CD4-positive, alpha-beta memory T cell (primary cell): Measurements from ENCODE around the gene PHF11. TPM values are rescaled to one million over a fixed set of nuclear protein-coding genes. Genes with fewer than 3 reads are reported as not detected.
"Not testable (repeated sequence)": the region's sequence is repeated elsewhere in the genome, so short reads cannot be mapped to it uniquely, and the experiment has no call there.

ENCODE experiments used
- CTCF ChIA-PET: fragments of 350-600 bp; sonication (Branson Sonifier 250); formaldehyde crosslinking; loops from one replicate; lab custom pipeline; 2021; ENCODE audit warnings: inconsistent platforms; ENCODE audit not compliant: partially characterized antibody; lab: Charles Lee
- POLR2A ChIA-PET: fragments of 350-600 bp; sonication (Branson Sonifier 250); formaldehyde crosslinking; loops from one replicate; lab custom pipeline; 2021; ENCODE audit not compliant: partially characterized antibody; lab: Charles Lee
- DNase-seq, 5 donors: peaks; one replicate each; pipeline versions ENCODE4 v3.0.0 to v3.0.0-alpha.2; 2020 to 2022; ENCODE audit warnings: mixed read lengths in 1 of 5
- H3K27ac ChIP-seq: one replicate; pipeline ENCODE4 v1.7.0; 2013; ENCODE audit warnings: low read depth, low read length
- H3K27me3 ChIP-seq: 2 replicates; pipeline ENCODE4 v1.7.0; 2013; ENCODE audit warnings: mild to moderate bottlenecking, low read length, moderate library complexity; ENCODE audit not compliant: insufficient read depth
- H3K36me3 ChIP-seq: 2 replicates; pipeline ENCODE4 v1.7.0; 2013; ENCODE audit warnings: mild to moderate bottlenecking, low read length, moderate library complexity; ENCODE audit not compliant: insufficient read depth
- H3K4me1 ChIP-seq: 2 replicates; pipeline ENCODE4 v1.7.0; 2013; ENCODE audit warnings: mild to moderate bottlenecking, low read length, moderate library complexity; ENCODE audit not compliant: insufficient read depth
- H3K4me3 ChIP-seq, 2 donors: one replicate each; pipeline ENCODE4 v1.7.0; 2013; ENCODE audit warnings: low read length in 2 of 2, mild to moderate bottlenecking in 1 of 2
- H3K9me3 ChIP-seq, 2 donors: one replicate each; pipeline ENCODE4 v1.7.0; 2013; ENCODE audit warnings: low read length in 2 of 2, control low read depth in 1 of 2; ENCODE audit not compliant: control insufficient read depth in 1 of 2
- H3K27ac Mint-ChIP-seq, 7 donors: one replicate each; pipeline ENCODE4 v1.8.0; 2020 to 2021; ENCODE audit warnings: mixed read lengths in 7 of 7, mild to moderate bottlenecking in 6 of 7, inconsistent platforms in 3 of 7, moderate library complexity in 3 of 7
- H3K27me3 Mint-ChIP-seq, 2 donors: one replicate each; pipeline ENCODE4 v1.8.0; 2020 to 2021; ENCODE audit warnings: mixed read lengths in 2 of 2
- H3K36me3 Mint-ChIP-seq, 2 donors: one replicate each; pipeline ENCODE4 v1.8.0; 2020 to 2021; ENCODE audit warnings: mixed read lengths in 2 of 2, inconsistent platforms in 1 of 2, mild to moderate bottlenecking in 1 of 2
- H3K4me1 Mint-ChIP-seq, 4 donors: one replicate each; pipeline ENCODE4 v1.8.0; 2020 to 2021; ENCODE audit warnings: mixed read lengths in 4 of 4, mild to moderate bottlenecking in 1 of 4
- H3K4me3 Mint-ChIP-seq, 8 donors: one replicate each; pipeline ENCODE4 v1.8.0; 2020 to 2021; ENCODE audit warnings: mixed read lengths in 8 of 8, mild to moderate bottlenecking in 7 of 8, moderate library complexity in 6 of 8, inconsistent platforms in 3 of 8
- H3K9me3 Mint-ChIP-seq, 8 donors: one replicate each; pipeline ENCODE4 v1.8.0; 2020 to 2021; ENCODE audit warnings: mixed read lengths in 8 of 8, mild to moderate bottlenecking in 5 of 8, inconsistent platforms in 3 of 8, moderate library complexity in 1 of 8
- intact Hi-C: fragments of 100-400 bp; cut with micrococcal nuclease; formaldehyde crosslinking; loops from one replicate; pipeline ENCODE4 v1.15.1; 2023
- polyA plus RNA-seq, 2 donors: library from polyadenylated mRNA; unstranded; fragments of 300-500 nt; fragmentation: Illumina TruSeq; gene quantifications; one replicate each; pipeline ENCODE4 v1.2.3, GENCODE V29; 2021
- total RNA-seq, 2 experiments: library from RNA; stranded (reverse); gene quantifications; one replicate each; pipeline ENCODE4 v1.2.3, GENCODE V29; 2021

Gene PHF11
- total and polyA plus RNA-seq, 4 experiments from 2014 or later, result 90.4 to 139 (median 118) TPM

- ChIA-PET CTCF (interaction anchor here (0.7 to 2.4 kb wide), 3 partner anchors 50 to 254 kb away, joined by 3 to 22 read pairs (median 4); partner anchors contain the start of genes CAB39L and SETDB2), POLR2A (interaction anchor here (0.8 to 3.7 kb wide), 9 partner anchors 8 to 503 kb away, joined by 3 to 26 read pairs (median 5); partner anchors contain the start of genes CAB39L, RCBTB1, SETDB2 and TRIM13)
- peaks cover 8 to 33% of the 10 kb centered on the region in 2 donors for H3K36me3 Mint-ChIP-seq
- no peaks in the 10 kb centered on the region for H3K27me3 Mint-ChIP-seq
- peak overlapping the region; percentile 98 to 99 (median 98) for H3K4me3 Mint-ChIP-seq
- H3K9me3 Mint-ChIP-seq, result no peaks in the 10 kb centered on the region
- H3K9me3 ChIP-seq, result no peaks in the 10 kb centered on the region
- no peak for DNase-seq
- H3K4me1 Mint-ChIP-seq, result peaks cover 32 to 53% (median 39%) of the 10 kb centered on the region in 4 donors
- peaks cover 43% of the 10 kb centered on the region for H3K4me1 ChIP-seq
- no peaks in the 10 kb centered on the region for H3K27me3 ChIP-seq
- H3K36me3 ChIP-seq, result no peaks in the 10 kb centered on the region
- intact Hi-C loops, result loop anchor here (1.0 to 5.0 kb wide), 7 partner anchors 48 to 1958 kb away; partner anchors contain the start of genes CAB39L, CDADC1, INTS6 and RCBTB1
- H3K4me3 ChIP-seq, result peak overlapping the region in 1 of 2 donors; percentile 74
- peak overlapping the region; percentile 89 for H3K27ac ChIP-seq
- peak overlapping the region; percentile 99 for H3K27ac Mint-ChIP-seq
These were observed 1.1 kb upstream of the PHF11 start for GRCh38 chr13:49494645-49495044.

GRCh38 chr13:49496837-49497236, 1.1 kb downstream of the PHF11 start:
- peak overlapping the region; percentile 86 to 95 (median 91) for H3K4me3 Mint-ChIP-seq
- CTCF ChIA-PET, result interaction anchor here (0.8 to 2.4 kb wide), 3 partner anchors 9 to 52 kb away, joined by 3 to 22 read pairs (median 7); partner anchors contain the start of genes CAB39L and SETDB2
- POLR2A ChIA-PET, result interaction anchor here (0.8 to 3.7 kb wide), 16 partner anchors 8 to 1459 kb away, joined by 3 to 138 read pairs (median 6); partner anchors contain the start of genes CAB39L, CDADC1, FNDC3A and KPNA3
- H3K27ac Mint-ChIP-seq, result peak overlapping the region; percentile 96 to 99 (median 99)
- H3K27ac ChIP-seq, result peak overlapping the region; percentile 94
- DNase-seq, result peak; percentile 67 to 81 (median 75)
- H3K4me1 ChIP-seq, result peaks cover 54% of the 10 kb centered on the region
- not testable (repeated sequence) for H3K27me3 Mint-ChIP-seq, H3K9me3 ChIP-seq, H3K36me3 ChIP-seq, H3K27me3 ChIP-seq, H3K9me3 Mint-ChIP-seq
- peaks cover 41 to 64% (median 49%) of the 10 kb centered on the region in 4 donors for H3K4me1 Mint-ChIP-seq
- intact Hi-C loops, result loop anchor here (2.0 to 5.0 kb wide), 5 partner anchors 45 to 1955 kb away; partner anchors contain the start of genes CDADC1 and INTS6
- H3K4me3 ChIP-seq, result peak overlapping the region in 1 of 2 donors; percentile 62
- peaks cover 13 to 40% of the 10 kb centered on the region in 2 donors for H3K36me3 Mint-ChIP-seq

GRCh38 chr13:49497272-49497671, 1.5 kb downstream of the PHF11 start:
- Mint-ChIP-seq H3K4me1 (peaks cover 41 to 64% (median 49%) of the 10 kb centered on the region in 4 donors), H3K36me3 (peaks cover 13 to 37% of the 10 kb centered on the region in 2 donors), H3K4me3 (peak overlapping the region; percentile 86 to 95 (median 91)), H3K27me3 (no peaks in the 10 kb centered on the region), H3K9me3 (no peaks in the 10 kb centered on the region), H3K27ac (peak overlapping the region; percentile 96 to 99 (median 99))
- Histone ChIP-seq H3K27me3 (no peaks in the 10 kb centered on the region), H3K36me3 (peaks cover 7% of the 10 kb centered on the region), H3K4me1 (peaks cover 54% of the 10 kb centered on the region), H3K27ac (peak overlapping the region; percentile 94), H3K9me3 (no peaks in the 10 kb centered on the region), H3K4me3 (no peak overlapping the region)
- POLR2A ChIA-PET, result interaction anchor here (1.4 to 3.2 kb wide), 5 partner anchors 38 to 249 kb away, joined by 4 to 138 read pairs (median 6); partner anchors contain the start of genes CAB39L, CDADC1 and SETDB2
- intact Hi-C loops, result loop anchor here (2.0 to 5.0 kb wide), 5 partner anchors 45 to 1955 kb away; partner anchors contain the start of genes CDADC1 and INTS6
- CTCF ChIA-PET, result interaction anchor here (0.8 to 2.0 kb wide), 2 partner anchors 9 to 16 kb away, joined by 3 to 7 read pairs; no protein-coding TSS in a partner anchor
- peak in 1 of 5 donors; percentile 10 for DNase-seq

GRCh38 chr13:49498206-49498605, 2.5 kb downstream of the PHF11 start:
- POLR2A ChIA-PET, result interaction anchor here (3.2 kb wide), 1 partner anchor 53 kb away, joined by 138 read pairs; the partner anchor contains the start of genes CAB39L and SETDB2
- intact Hi-C loops, result loop anchor here (5.0 kb wide), 4 partner anchors 44 to 1954 kb away; partner anchors contain the start of genes CDADC1 and INTS6
- Histone ChIP-seq H3K27ac (peak overlapping the region; percentile 94), H3K27me3 (no peaks in the 10 kb centered on the region), H3K36me3 (peaks cover 7% of the 10 kb centered on the region), H3K4me1 (peaks cover 54% of the 10 kb centered on the region), H3K4me3 (no peak overlapping the region), H3K9me3 (no peaks in the 10 kb centered on the region)
- H3K4me3 Mint-ChIP-seq, result peak overlapping the region in 5 of 8 donors; percentile 8 to 94 (median 90)
- no peaks in the 10 kb centered on the region for H3K27me3 Mint-ChIP-seq
- peaks cover 43 to 72% (median 54%) of the 10 kb centered on the region in 4 donors for H3K4me1 Mint-ChIP-seq
- CTCF ChIA-PET, result no interaction called here
- H3K27ac Mint-ChIP-seq, result peak overlapping the region; percentile 96 to 99 (median 99)
- H3K9me3 Mint-ChIP-seq, result no peaks in the 10 kb centered on the region
- peak in 3 of 5 donors; percentile 23 to 30 (median 24) for DNase-seq
- peaks cover 17 to 41% of the 10 kb centered on the region in 2 donors for H3K36me3 Mint-ChIP-seq

GRCh38 chr13:49499889-49500660, 4.3 kb downstream of the PHF11 start:
- no peaks in the 10 kb centered on the region for H3K27me3 Mint-ChIP-seq
- DNase-seq, result peak in 1 of 5 donors; percentile 55
- Histone ChIP-seq H3K4me3 (peak overlapping the region in 1 of 2 donors; percentile 3), H3K4me1 (peaks cover 45% of the 10 kb centered on the region), H3K36me3 (peaks cover 7% of the 10 kb centered on the region), H3K27ac (peak overlapping the region; percentile 22), H3K9me3 (no peaks in the 10 kb centered on the region), H3K27me3 (no peaks in the 10 kb centered on the region)
- peak overlapping the region in 7 of 8 donors; percentile 22 to 78 (median 48) for H3K4me3 Mint-ChIP-seq
- CTCF ChIA-PET, result interaction anchor here (0.7 to 1.1 kb wide), 2 partner anchors 47 to 56 kb away, joined by 3 to 4 read pairs; partner anchors contain the start of genes CAB39L and SETDB2
- no peaks in the 10 kb centered on the region for H3K9me3 Mint-ChIP-seq
- peaks cover 44 to 69% (median 54%) of the 10 kb centered on the region in 4 donors for H3K4me1 Mint-ChIP-seq
- intact Hi-C loops, result loop anchor here (5.0 kb wide), 4 partner anchors 42 to 1952 kb away; partner anchors contain the start of genes CDADC1 and INTS6
- peak overlapping the region; percentile 90 to 99 (median 99) for H3K27ac Mint-ChIP-seq
- H3K36me3 Mint-ChIP-seq, result peaks cover 16 to 48% of the 10 kb centered on the region in 2 donors
- POLR2A ChIA-PET, result interaction anchor here (1.0 to 2.5 kb wide), 2 partner anchors 56 to 241 kb away, joined by 3 to 11 read pairs; partner anchors contain the start of genes CAB39L and SETDB2

GRCh38 chr13:49502954-49503353, 7.2 kb downstream of the PHF11 start:
- Mint-ChIP-seq H3K27me3 (no peaks in the 10 kb centered on the region), H3K9me3 (no peaks in the 10 kb centered on the region), H3K4me1 (peaks cover 37 to 56% (median 45%) of the 10 kb centered on the region in 4 donors), H3K4me3 (peak overlapping the region in 1 of 8 donors; percentile 10), H3K36me3 (peaks cover 25 to 49% of the 10 kb centered on the region in 2 donors), H3K27ac (peak overlapping the region in 5 of 7 donors; percentile 19 to 78 (median 35))
- intact Hi-C loops, result loop anchor here (2.0 kb wide), 1 partner anchor 14 kb away; no protein-coding TSS in a partner anchor
- CTCF ChIA-PET, result no interaction called here
- peaks cover 7% of the 10 kb centered on the region for H3K36me3 ChIP-seq
- H3K4me1 ChIP-seq, result peaks cover 29% of the 10 kb centered on the region
- H3K27ac ChIP-seq, result no peak overlapping the region
- no peaks in the 10 kb centered on the region for H3K27me3 ChIP-seq
- DNase-seq, result no peak
- no peaks in the 10 kb centered on the region for H3K9me3 ChIP-seq
- no peak overlapping the region for H3K4me3 ChIP-seq
- POLR2A ChIA-PET, result interaction anchor here (0.6 kb wide), 1 partner anchor 159 kb away, joined by 3 read pairs; no protein-coding TSS in a partner anchor
